Measurements from ENCODE around the gene ZNF14. TPM values are rescaled to one million over a fixed set of nuclear protein-coding genes. Genes with fewer than 3 reads are reported as not detected.
"Not testable (repeated sequence)": the region's sequence is repeated elsewhere in the genome, so short reads cannot be mapped to it uniquely, and the experiment has no call there.

The ZNF14 gene
- total and polyA plus RNA-seq, 2 of the 13 experiments (the other 11 are each of a cell fraction or from before 2014, with no cell fraction given), result 1.9 to 6.2 TPM

DNA sequence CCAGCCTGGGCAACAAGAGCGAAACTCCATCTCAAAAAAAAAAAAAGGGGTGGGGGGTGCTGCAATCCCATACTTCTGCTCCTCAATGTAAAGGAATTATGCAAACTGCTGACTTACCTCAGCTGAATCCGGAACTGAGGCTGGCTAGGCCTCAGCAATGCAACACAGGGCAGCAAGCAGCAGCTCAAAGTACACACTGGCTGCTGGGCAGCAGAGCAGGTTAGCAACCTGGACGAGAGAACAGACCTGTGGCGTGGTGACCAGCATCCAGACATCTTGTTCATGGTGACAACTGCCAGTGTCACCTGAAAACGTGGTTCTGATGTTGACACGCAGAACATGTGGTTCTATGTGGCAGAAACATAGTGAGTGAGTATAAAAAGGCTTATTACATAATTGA lies 28.1 kb downstream of the ZNF14 start (continued):
- TF ChIP-seq, protein P1, sequence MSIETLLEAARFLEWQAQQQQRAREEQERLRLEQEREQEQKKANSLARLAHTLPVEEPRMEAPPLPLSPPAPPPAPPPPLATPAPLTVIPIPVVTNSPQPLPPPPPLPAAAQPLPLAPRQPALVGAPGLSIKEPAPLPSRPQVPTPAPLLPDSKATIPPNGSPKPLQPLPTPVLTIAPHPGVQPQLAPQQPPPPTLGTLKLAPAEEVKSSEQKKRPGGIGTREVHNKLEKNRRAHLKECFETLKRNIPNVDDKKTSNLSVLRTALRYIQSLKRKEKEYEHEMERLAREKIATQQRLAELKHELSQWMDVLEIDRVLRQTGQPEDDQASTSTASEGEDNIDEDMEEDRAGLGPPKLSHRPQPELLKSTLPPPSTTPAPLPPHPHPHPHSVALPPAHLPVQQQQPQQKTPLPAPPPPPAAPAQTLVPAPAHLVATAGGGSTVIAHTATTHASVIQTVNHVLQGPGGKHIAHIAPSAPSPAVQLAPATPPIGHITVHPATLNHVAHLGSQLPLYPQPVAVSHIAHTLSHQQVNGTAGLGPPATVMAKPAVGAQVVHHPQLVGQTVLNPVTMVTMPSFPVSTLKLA (IDR thresholded peaks at IDR 0.05), result no peak
- TF ChIP-seq EZH2 (conservative IDR thresholded peaks at IDR 0.05; ENCODE audit: low read depth, low read length) (no peak), ZNF34 (CRISPR knock-in tag; IDR thresholded peaks at IDR 0.05; ENCODE audit: borderline replicate concordance) (no peak), ZNF83 (CRISPR knock-in tag; IDR thresholded peaks at IDR 0.05; ENCODE audit: borderline replicate concordance) (no peak), SNAPC2 (CRISPR knock-in tag; IDR thresholded peaks at IDR 0.05) (no peak), ZNF557 (CRISPR knock-in tag; IDR thresholded peaks at IDR 0.05) (no peak)
- TF ChIP-seq, protein P2, sequence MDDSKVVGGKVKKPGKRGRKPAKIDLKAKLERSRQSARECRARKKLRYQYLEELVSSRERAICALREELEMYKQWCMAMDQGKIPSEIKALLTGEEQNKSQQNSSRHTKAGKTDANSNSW (CRISPR knock-in tag; IDR thresholded peaks at IDR 0.05; ENCODE audit: borderline replicate concordance), result no peak

DNA sequence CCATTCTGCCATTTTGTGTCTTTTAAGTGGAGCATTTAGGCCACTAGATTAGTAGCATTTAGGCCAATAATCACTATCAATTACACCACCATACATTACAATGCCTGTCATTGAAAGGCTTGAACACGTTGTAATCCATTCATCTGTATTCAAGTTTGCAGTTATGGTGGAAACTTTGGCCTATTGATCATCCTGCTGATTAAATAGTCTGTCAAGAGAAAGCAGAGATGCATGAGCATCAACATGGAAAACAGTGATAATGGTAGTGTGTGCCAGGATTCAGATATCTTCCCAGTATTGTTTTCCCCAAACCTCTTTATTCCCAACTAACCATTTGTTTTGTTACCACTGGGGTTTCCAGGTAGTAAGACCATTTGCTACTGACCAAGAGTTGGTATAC lies 32.4 kb downstream of the ZNF14 start:
- H3K9me3 ChIP-seq (ENCODE audit: low read length); ATAC-seq; DNase-seq (ENCODE audit: low spot score); H4K20me1 ChIP-seq (ENCODE audit: insufficient read depth, low read length); H3K27me3 ChIP-seq (ENCODE audit: control insufficient read depth in 1 of 2, insufficient read depth in 2 of 2, low read length in 2 of 2); H3K27ac ChIP-seq (ENCODE audit: extremely low read length, insufficient read depth, low read length); H3K79me2 ChIP-seq (ENCODE audit: insufficient read depth, low read length); intact Hi-C loops (cut with micrococcal nuclease; ENCODE audit: unreplicated experiment); BruUV-seq (replicated peaks); CTCF ChIA-PET (ENCODE audit: low intra/inter-chr PET ratio, low total read pairs); FAIRE-seq; H3K9ac ChIP-seq (ENCODE audit: insufficient read depth, low read depth, low read length); H3K36me3 ChIP-seq (replicated peaks in 1 of 2; ENCODE audit: control insufficient read depth in 1 of 2, insufficient read depth in 2 of 2, low read length in 2 of 2); in situ Hi-C loops (cut with HindIII; ENCODE audit: extremely low pct_ligation_motif_present, low pct_unique_long_range_greater_than_20kb); POLR2A ChIA-PET; H3K4me3 ChIP-seq (replicated peaks in 1 of 3; ENCODE audit: insufficient read depth in 1 of 3, low read depth in 2 of 3, low read length in 3 of 3); H3K4me1 ChIP-seq (ENCODE audit: insufficient read depth, low read length); H3K4me2 ChIP-seq (ENCODE audit: low read depth, low read length); H2AFZ ChIP-seq (ENCODE audit: low read length): not testable (repeated sequence)
- 0% methylated on average over 1 of the region's 1 CpG for WGBS (ENCODE audit: low lambda C conversion rate)
